Neural cell (in vitro differentiated cells): ENCODE measurements around the gene PTGIR. TPM values are rescaled to one million over a fixed set of nuclear protein-coding genes. Genes with fewer than 3 reads are reported as not detected.

Experiments used
- H2AFZ ChIP-seq: fragments of 200-600, 300-800 bp; sonication (generic), shearing (Covaris generic); 2 replicates; pipeline ENCODE4 v1.6.0; 2014; ENCODE audit warnings: low read depth, mild to moderate bottlenecking, antibody characterized with exemption, low read length, moderate library complexity
- H3F3A ChIP-seq: fragments of 200-600 bp; shearing (Covaris generic); 2 replicates; pipeline ENCODE4 v1.6.1; 2016; ENCODE audit warnings: mild to moderate bottlenecking, moderate library complexity, mixed read lengths, antibody characterized with exemption, low read length; ENCODE audit not compliant: insufficient read depth, poor library complexity, severe bottlenecking
- H3K27ac ChIP-seq: fragments of 200-600, 300-800 bp; sonication (generic), shearing (Covaris generic); 2 replicates; pipeline ENCODE4 v1.5.1; 2014; ENCODE audit warnings: mild to moderate bottlenecking, low read length, moderate library complexity
- H3K27me3 ChIP-seq: fragments of 300-800, 200-600 bp; sonication (generic), shearing (Covaris generic); 2 replicates; pipeline ENCODE4 v1.6.0; 2014; ENCODE audit warnings: mild to moderate bottlenecking, low read depth, low read length, moderate library complexity; ENCODE audit not compliant: insufficient read depth
- H3K36me3 ChIP-seq: fragments of 300-800, 200-600 bp; sonication (generic), shearing (Covaris generic); 2 replicates; pipeline ENCODE4 v1.5.1; 2014; ENCODE audit warnings: mild to moderate bottlenecking, antibody characterized with exemption, low read length, moderate library complexity; ENCODE audit not compliant: insufficient read depth
- H3K4me2 ChIP-seq: fragments of 300-800, 200-600 bp; sonication (generic), shearing (Covaris generic); 2 replicates; pipeline ENCODE4 v1.6.0; 2014; ENCODE audit warnings: mild to moderate bottlenecking, low read length
- H3K4me3 ChIP-seq: fragments of 300-800, 200-600 bp; sonication (generic), shearing (Covaris generic); 2 replicates; pipeline ENCODE4 v1.5.1; 2014; ENCODE audit warnings: mild to moderate bottlenecking, low read length, moderate library complexity
- H3K79me2 ChIP-seq: fragments of 200-600 bp; shearing (Covaris generic); replicated peaks from 2 replicates; pipeline ENCODE4 v1.6.0; 2014; ENCODE audit warnings: mild to moderate bottlenecking, low read length, moderate library complexity; ENCODE audit not compliant: insufficient read depth
- H3K9ac ChIP-seq: fragments of 300-800, 200-600 bp; sonication (generic), shearing (Covaris generic); 2 replicates; pipeline ENCODE4 v1.6.1; 2016; ENCODE audit warnings: mild to moderate bottlenecking, low read length, mixed read lengths
- H3K9me2 ChIP-seq: fragments of 200-600 bp; shearing (Covaris generic); 2 replicates; pipeline ENCODE4 v1.6.1; 2016; ENCODE audit warnings: mild to moderate bottlenecking, low read length, mixed read lengths; ENCODE audit not compliant: insufficient read depth
- H3K9me3 ChIP-seq: fragments of 200-600, 300-800 bp; sonication (generic), shearing (Covaris generic); 2 replicates; pipeline ENCODE4 v1.6.1; 2016; ENCODE audit warnings: mild to moderate bottlenecking, mixed run types, low read length, moderate library complexity, mixed read lengths
- H4K20me1 ChIP-seq: fragments of 200-600 bp; shearing (Covaris generic); 2 replicates; pipeline ENCODE4 v1.6.1; 2016; ENCODE audit warnings: mild to moderate bottlenecking, mixed run types; ENCODE audit not compliant: insufficient read depth
- CTCF ChIP-seq: fragments of 450-650 bp; IDR thresholded peaks from 2 replicates; pipeline ENCODE4 v1.5.1; 2014; ENCODE audit warnings: antibody characterized with exemption, mild to moderate bottlenecking, moderate library complexity; ENCODE audit not compliant: poor library complexity, severe bottlenecking
- EP300 ChIP-seq: fragments of 450-650 bp; conservative IDR thresholded peaks from 2 replicates; pipeline ENCODE4 v1.6.1; 2014; ENCODE audit warnings: antibody characterized with exemption, mild to moderate bottlenecking, moderate library complexity; ENCODE audit not compliant: poor library complexity, severe bottlenecking
- EZH2 ChIP-seq: fragments of 200-600, 300-800 bp; shearing (Covaris generic), sonication (generic); IDR thresholded peaks from 2 replicates; pipeline ENCODE4 v1.6.1; 2014; ENCODE audit warnings: antibody characterized with exemption, low read length, borderline replicate concordance, mild to moderate bottlenecking; ENCODE audit not compliant: insufficient read depth, poor library complexity, severe bottlenecking
- MXI1 ChIP-seq: fragments of 450-650 bp; conservative IDR thresholded peaks from 2 replicates; pipeline ENCODE4 v1.6.1; 2014; ENCODE audit warnings: antibody characterized with exemption, mild to moderate bottlenecking; ENCODE audit not compliant: poor library complexity, severe bottlenecking
- POLR2AphosphoS5 ChIP-seq: IDR thresholded peaks from 2 replicates; pipeline ENCODE4 v1.6.1; 2012
- RAD21 ChIP-seq: fragments of 450-650 bp; conservative IDR thresholded peaks from 2 replicates; pipeline ENCODE4 v1.6.1; 2014; ENCODE audit warnings: antibody characterized with exemption, mild to moderate bottlenecking, moderate library complexity
- SMC3 ChIP-seq: fragments of 450-650 bp; conservative IDR thresholded peaks from 2 replicates; pipeline ENCODE4 v1.6.1; 2014; ENCODE audit warnings: antibody characterized with exemption, mild to moderate bottlenecking, moderate library complexity; ENCODE audit not compliant: poor library complexity
- TAF1 ChIP-seq: IDR thresholded peaks from 2 replicates; pipeline ENCODE4 v1.6.1; 2012; ENCODE audit warnings: low read depth
- polyA plus RNA-seq: library from polyadenylated mRNA; depleted of rRNA; stranded (reverse); fragments of >200 nt; gene quantifications from 2 replicates; pipeline ENCODE4 v1.2.3, GENCODE V29; 2014
- TF ChIP-seq, protein P1 (sequence below): IDR thresholded peaks from 2 replicates; pipeline ENCODE4 v1.6.1; 2012; ENCODE audit warnings: borderline replicate concordance

PTGIR gene
- polyA plus RNA-seq, 1 donor from 2014 or later = not detected

DNA sequence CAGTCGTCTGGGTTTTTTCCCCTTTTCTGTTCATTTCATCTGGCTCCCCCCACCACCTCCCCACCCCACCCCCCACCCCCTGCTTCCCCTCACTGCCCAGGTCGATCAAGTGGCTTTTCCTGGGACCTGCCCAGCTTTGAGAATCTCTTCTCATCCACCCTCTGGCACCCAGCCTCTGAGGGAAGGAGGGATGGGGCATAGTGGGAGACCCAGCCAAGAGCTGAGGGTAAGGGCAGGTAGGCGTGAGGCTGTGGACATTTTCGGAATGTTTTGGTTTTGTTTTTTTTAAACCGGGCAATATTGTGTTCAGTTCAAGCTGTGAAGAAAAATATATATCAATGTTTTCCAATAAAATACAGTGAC is 14.5 kb downstream of the PTGIR start:
- H3K79me2 ChIP-seq = peaks cover 13% of the 10 kb centered on the region
- no peak overlapping the region for H3K4me3 ChIP-seq
- no peaks in the 10 kb centered on the region for H3K9me2 ChIP-seq
- H3K27me3 ChIP-seq = no peaks in the 10 kb centered on the region
- H3K27ac ChIP-seq = no peak overlapping the region
- TF ChIP-seq EZH2 (no peak), MXI1 (no peak), EP300 (no peak), RAD21 (no peak), POLR2AphosphoS5 (no peak), CTCF (no peak), TAF1 (no peak), SMC3 (no peak)
- TF ChIP-seq, protein P1, sequence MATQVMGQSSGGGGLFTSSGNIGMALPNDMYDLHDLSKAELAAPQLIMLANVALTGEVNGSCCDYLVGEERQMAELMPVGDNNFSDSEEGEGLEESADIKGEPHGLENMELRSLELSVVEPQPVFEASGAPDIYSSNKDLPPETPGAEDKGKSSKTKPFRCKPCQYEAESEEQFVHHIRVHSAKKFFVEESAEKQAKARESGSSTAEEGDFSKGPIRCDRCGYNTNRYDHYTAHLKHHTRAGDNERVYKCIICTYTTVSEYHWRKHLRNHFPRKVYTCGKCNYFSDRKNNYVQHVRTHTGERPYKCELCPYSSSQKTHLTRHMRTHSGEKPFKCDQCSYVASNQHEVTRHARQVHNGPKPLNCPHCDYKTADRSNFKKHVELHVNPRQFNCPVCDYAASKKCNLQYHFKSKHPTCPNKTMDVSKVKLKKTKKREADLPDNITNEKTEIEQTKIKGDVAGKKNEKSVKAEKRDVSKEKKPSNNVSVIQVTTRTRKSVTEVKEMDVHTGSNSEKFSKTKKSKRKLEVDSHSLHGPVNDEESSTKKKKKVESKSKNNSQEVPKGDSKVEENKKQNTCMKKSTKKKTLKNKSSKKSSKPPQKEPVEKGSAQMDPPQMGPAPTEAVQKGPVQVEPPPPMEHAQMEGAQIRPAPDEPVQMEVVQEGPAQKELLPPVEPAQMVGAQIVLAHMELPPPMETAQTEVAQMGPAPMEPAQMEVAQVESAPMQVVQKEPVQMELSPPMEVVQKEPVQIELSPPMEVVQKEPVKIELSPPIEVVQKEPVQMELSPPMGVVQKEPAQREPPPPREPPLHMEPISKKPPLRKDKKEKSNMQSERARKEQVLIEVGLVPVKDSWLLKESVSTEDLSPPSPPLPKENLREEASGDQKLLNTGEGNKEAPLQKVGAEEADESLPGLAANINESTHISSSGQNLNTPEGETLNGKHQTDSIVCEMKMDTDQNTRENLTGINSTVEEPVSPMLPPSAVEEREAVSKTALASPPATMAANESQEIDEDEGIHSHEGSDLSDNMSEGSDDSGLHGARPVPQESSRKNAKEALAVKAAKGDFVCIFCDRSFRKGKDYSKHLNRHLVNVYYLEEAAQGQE = no peak
- no peaks in the 10 kb centered on the region for H3K9me3 ChIP-seq
- H4K20me1 ChIP-seq = peaks cover 16% of the 10 kb centered on the region
- no peak overlapping the region for H3K4me2 ChIP-seq
- no peaks in the 10 kb centered on the region for H3K36me3 ChIP-seq
- H3K9ac ChIP-seq = no peak overlapping the region
- H2AFZ ChIP-seq = no peak overlapping the region
- no peaks in the 10 kb centered on the region for H3F3A ChIP-seq

- H4K20me1 ChIP-seq = peaks cover 22% of the 10 kb centered on the region
- no peaks in the 10 kb centered on the region for H3K36me3 ChIP-seq
- no peak overlapping the region for H3K27ac ChIP-seq
- no peak overlapping the region for H3K4me2 ChIP-seq
- peaks cover 18% of the 10 kb centered on the region for H3K79me2 ChIP-seq
- no peaks in the 10 kb centered on the region for H3F3A ChIP-seq
- TF ChIP-seq RAD21 = no peak
- peak; percentile 10 for TF ChIP-seq POLR2AphosphoS5
- no peak overlapping the region for H3K9ac ChIP-seq
- no peak overlapping the region for H2AFZ ChIP-seq
- H3K9me2 ChIP-seq = no peaks in the 10 kb centered on the region
- H3K9me3 ChIP-seq = no peaks in the 10 kb centered on the region
- no peak overlapping the region for H3K4me3 ChIP-seq
- no peaks in the 10 kb centered on the region for H3K27me3 ChIP-seq
Measured at GRCh38 chr19:46609511-46610412, 15.1 kb downstream of the PTGIR start.
